Activated T-helper 17 cell treated with anti-CD3 and anti-CD28 coated beads, Interleukin-2, amount 50 U/mL, for 72 hours (primary cell): Measurements from ENCODE around the gene B4GALNT1. TPM values are rescaled to one million over a fixed set of nuclear protein-coding genes. Genes with fewer than 3 reads are reported as not detected.

Experiments used
- ATAC-seq: fragments of 150-1000 bp; cut with Tn5 transposase; replicated peaks from 2 replicates; pipeline ENCODE4 v1.10.0; 2021; ENCODE audit warnings: mild to moderate bottlenecking, moderate library complexity
- H3K27ac Mint-ChIP-seq: one replicate; pipeline ENCODE4 v1.8.0; 2022; ENCODE audit warnings: mixed read lengths
- H3K27me3 Mint-ChIP-seq: one replicate; pipeline ENCODE4 v1.8.0; 2022; ENCODE audit warnings: mixed read lengths
- H3K36me3 Mint-ChIP-seq: one replicate; pipeline ENCODE4 v1.8.0; 2022; ENCODE audit warnings: low read depth, mild to moderate bottlenecking, mixed read lengths
- H3K4me1 Mint-ChIP-seq: one replicate; pipeline ENCODE4 v1.8.0; 2022; ENCODE audit warnings: mixed read lengths
- H3K4me3 Mint-ChIP-seq: one replicate; pipeline ENCODE4 v1.8.0; 2022; ENCODE audit warnings: mild to moderate bottlenecking, mixed read lengths
- H3K9me3 Mint-ChIP-seq: one replicate; pipeline ENCODE4 v1.8.0; 2022; ENCODE audit warnings: mixed read lengths
- total RNA-seq, 2 donors: library from RNA; stranded (reverse); gene quantifications; one replicate each; pipeline ENCODE4 v1.2.3, GENCODE V29; 2022

B4GALNT1 gene
- total RNA-seq, 2 donors from 2014 or later, result 1.5 to 3.7 TPM

DNA sequence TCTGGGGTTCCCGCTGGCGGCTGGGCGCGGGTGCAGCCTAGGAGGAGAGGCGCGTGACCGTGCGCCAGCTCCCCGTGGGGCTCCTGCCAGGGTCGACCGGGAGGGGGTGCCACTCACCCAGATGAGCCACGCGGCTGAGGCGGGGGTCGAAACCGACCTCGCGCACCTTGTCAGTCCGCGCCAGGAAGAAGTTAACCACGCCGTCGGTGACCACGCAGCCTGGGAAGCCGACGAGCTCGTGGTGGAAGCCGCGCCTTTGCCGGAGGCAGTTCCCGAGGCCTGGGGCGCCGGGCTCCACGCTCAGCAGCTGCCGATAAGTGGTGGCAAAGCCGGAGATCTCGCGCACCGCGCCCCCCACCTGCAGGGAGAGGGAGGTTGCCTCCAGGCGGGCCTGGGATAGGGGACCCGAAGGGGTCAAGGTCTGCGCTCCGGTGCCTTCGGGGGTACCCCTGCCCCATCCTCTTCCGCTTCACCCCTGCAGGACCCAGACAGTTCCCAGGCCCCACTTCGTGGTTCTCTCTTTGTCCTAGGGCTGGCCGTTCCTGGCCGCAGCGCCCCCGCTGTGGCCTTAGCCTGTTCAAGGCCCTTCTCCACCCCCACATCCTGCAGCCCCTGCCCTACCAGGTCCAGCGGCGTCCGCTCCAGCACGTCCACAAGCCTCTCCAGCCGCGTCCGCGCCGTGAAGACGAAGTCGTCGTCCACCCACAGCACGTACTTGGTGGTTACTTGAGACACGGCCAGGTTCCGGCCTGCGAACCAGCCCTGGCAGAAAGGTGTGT, 5.3 kb downstream of the B4GALNT1 start:
- Mint-ChIP-seq H3K27me3 (peaks cover 71% of the 10 kb centered on the region), H3K4me1 (no peaks in the 10 kb centered on the region), H3K36me3 (no peaks in the 10 kb centered on the region), H3K27ac (no peak overlapping the region), H3K4me3 (no peak overlapping the region), H3K9me3 (no peaks in the 10 kb centered on the region)
- ATAC-seq, result peak; percentile 35

DNA sequence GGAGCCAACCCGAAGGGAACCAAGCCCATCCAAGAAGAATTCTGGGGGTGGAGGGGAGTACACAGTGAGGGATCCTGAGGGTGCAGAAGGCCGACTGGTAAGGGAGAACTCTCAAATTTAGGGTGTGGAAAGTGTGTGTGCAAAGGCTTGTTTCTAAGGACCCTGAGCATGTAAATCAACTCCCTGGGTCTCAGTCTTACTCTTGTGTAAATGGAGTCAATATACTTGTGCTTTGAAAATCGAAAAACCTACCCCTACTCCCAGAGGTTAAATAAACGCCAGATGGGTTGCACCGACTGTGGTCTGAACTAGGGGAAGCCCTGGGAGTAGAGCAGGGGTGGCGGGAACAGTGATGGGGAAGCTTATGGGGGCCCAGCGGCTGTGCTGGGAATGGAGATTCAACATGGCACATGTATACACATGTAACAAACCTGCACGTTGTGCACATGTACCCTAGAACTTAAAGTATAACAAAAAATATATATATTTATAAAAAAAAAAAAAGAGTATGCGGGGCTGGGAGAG, 6.0 kb downstream of the B4GALNT1 start:
- Mint-ChIP-seq H3K36me3 (peaks cover 4% of the 10 kb centered on the region), H3K9me3 (no peaks in the 10 kb centered on the region), H3K27me3 (peaks cover 74% of the 10 kb centered on the region), H3K4me3 (peak overlapping the region; percentile 20), H3K4me1 (peaks cover 3% of the 10 kb centered on the region), H3K27ac (no peak overlapping the region)
- ATAC-seq, result no peak

DNA sequence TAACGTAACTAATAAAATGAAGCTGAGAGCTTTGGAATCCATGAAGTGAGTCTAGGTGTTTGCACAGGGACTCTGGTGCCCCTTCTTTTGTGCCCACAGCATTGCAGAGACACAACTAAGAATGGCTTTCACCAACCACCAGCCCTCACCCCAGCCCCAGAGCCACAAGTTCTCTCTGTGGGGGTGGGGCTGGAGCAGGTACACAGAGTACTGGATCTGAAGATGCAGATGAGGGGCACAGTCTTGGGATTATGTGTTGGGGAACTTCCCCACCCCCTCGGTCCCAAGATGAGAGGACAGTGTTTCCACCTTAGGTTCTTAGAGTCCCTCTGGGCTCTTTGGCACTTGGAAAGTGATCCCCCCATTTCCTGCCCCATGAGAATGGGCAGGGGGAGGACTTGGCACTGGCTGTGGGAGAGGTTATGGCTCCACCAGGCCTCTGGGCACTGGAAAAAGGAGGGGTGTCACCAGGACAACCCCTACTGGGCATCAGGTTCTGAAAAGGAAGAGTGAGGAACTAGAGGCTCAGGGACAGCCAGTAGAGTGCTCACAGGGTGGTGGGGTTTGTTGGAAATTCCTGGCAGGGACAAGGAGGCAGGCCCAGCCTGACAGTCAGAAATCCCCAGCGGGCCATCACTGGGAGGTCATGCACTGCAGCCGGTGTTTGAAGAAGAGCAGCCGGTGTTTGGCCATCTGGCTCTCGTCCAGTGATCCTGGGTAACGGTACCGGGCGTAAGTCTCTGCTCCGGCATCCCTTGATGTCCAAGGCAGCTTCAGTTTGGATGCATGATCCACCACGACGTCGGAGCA, 6.7 kb downstream of the B4GALNT1 start:
- H3K27me3 Mint-ChIP-seq, result peaks cover 72% of the 10 kb centered on the region
- peaks cover 7% of the 10 kb centered on the region for H3K4me1 Mint-ChIP-seq
- H3K27ac Mint-ChIP-seq, result no peak overlapping the region

DNA sequence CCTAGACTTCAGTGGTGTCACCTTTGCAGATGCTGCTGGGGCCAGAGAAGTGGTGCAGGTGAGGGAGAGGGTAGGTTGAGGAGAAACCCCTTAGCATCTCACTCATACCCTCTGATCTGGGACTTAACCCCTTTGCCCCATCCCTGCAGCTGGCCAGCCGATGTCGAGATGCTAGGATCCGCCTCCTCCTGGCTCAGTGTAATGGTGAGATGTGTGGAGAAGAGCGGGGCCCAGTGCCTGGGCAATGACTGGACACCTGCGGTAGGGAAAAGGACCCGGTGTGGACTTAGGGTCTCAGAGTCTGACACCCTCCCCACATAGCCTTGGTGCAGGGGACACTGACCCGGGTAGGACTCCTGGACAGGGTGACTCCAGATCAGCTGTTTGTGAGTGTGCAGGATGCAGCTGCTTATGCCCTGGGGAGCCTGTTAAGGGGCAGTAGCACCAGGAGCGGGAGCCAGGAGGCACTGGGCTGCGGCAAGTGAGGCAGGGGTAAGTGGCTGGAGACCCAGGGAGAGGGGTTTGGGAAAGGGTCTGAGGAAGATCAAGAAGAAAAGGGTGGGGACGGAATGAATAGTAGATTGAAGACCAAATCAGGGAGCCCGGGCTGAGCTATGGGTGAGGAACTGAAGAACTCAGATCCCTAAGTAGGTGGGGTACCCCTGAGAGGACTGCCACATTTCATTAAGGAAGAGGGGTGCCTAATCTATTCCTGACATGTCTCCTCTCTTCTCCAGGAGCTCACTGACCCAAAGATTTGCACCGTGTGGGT, 7.6 kb downstream of the B4GALNT1 start:
- Mint-ChIP-seq H3K9me3 (no peaks in the 10 kb centered on the region), H3K4me3 (no peak overlapping the region), H3K4me1 (peaks cover 11% of the 10 kb centered on the region), H3K36me3 (peaks cover 6% of the 10 kb centered on the region), H3K27ac (no peak overlapping the region), H3K27me3 (peaks cover 72% of the 10 kb centered on the region)
- ATAC-seq, result no peak

More for the DNA sequence above, 6.7 kb downstream of the B4GALNT1 start:
- peak overlapping the region; percentile 20 for H3K4me3 Mint-ChIP-seq
- H3K36me3 Mint-ChIP-seq, result peaks cover 6% of the 10 kb centered on the region
- no peak for ATAC-seq
- H3K9me3 Mint-ChIP-seq, result no peaks in the 10 kb centered on the region

DNA sequence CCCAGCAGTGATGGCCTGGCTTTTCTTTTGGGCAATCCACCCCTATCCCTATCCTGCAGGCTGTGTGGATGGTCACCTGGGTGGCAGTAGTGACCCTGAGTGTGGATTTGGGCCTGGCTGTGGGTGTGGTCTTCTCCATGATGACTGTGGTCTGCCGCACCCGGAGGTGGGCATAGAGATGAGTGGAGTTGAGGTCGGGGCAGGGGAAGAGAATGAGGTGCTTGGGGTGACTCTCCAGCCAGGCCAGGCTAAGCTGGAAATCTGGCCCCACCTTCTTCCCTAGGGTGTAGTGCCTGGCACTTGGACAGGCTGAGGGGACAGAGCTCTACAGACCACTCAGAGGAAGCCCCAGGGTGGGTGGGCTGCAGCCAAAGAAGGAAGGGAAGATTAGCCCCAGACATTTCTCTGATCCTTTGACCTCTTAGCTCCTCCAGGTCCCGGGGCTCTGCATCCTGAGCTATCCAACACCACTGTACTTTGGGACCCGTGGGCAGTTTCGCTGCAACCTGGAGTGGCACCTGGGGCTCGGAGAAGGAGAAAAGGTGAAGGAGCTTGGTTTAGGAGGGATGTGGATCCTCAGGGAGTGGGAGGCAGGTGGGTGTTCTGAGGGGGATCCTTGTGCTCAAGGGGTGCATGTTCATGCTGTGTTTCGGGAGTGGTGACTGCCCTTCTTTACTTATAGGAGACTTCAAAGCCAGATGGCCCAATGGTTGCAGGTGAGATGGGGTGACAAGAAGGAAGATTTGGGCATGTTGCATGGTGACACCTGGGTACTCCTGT, 8.4 kb downstream of the B4GALNT1 start:
- Mint-ChIP-seq H3K27ac (no peak overlapping the region), H3K9me3 (no peaks in the 10 kb centered on the region)

DNA sequence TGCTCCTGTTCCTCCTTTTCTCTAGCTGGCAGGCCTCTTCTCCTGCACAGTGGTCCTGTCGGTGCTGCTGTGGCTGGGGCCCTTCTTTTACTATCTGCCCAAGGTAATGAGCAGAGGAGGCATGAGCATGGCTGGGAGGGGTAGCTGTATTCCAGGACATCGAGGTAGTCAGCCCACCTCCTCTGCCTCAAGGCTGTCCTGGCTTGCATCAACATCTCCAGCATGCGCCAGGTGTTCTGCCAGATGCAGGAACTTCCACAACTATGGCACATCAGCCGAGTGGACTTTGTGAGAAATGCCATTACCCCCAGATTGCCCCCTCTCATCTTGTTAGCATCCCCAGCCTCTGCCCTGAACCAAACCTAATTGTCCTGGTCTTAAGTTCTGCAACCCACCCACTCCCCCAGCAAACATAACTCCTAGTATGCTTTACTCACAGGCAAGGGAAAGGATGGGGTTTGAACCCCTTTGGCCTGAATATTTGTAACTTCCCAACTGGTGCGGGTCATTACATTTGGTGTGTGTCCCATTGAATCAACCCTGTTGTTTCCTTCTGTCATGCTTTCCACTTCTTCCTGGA, 9.1 kb downstream of the B4GALNT1 start:
- Mint-ChIP-seq H3K9me3 (no peaks in the 10 kb centered on the region), H3K27ac (no peak overlapping the region), H3K4me1 (peaks cover 11% of the 10 kb centered on the region), H3K27me3 (peaks cover 79% of the 10 kb centered on the region), H3K4me3 (no peak overlapping the region), H3K36me3 (peaks cover 6% of the 10 kb centered on the region)
- no peak for ATAC-seq

More for the DNA sequence above, 8.4 kb downstream of the B4GALNT1 start:
- Mint-ChIP-seq H3K36me3 (peaks cover 6% of the 10 kb centered on the region), H3K27me3 (peaks cover 74% of the 10 kb centered on the region), H3K4me3 (no peak overlapping the region), H3K4me1 (peaks cover 11% of the 10 kb centered on the region)
- ATAC-seq, result no peak

DNA sequence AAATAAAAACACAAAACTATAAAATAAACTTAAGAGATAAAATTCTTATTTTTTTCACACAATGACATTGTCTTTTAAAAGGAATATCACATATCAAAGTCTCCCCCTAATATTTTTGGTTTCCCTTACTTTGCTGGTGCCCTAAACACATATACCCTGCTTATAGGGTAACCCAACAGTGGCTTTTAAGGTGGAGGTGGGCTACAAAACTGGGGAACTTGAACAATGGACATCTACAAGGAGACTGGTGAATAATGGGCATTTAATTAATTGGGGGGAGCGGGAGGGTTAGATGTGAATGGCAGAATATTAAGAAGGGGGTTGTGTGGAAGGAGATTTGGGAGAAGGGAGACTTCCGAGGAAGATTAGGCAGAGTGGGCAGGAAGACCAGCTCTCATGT, 9.6 kb downstream of the B4GALNT1 start:
- peaks cover 77% of the 10 kb centered on the region for H3K27me3 Mint-ChIP-seq
- no peak overlapping the region for H3K4me3 Mint-ChIP-seq
- no peaks in the 10 kb centered on the region for H3K9me3 Mint-ChIP-seq
- H3K36me3 Mint-ChIP-seq, result peaks cover 6% of the 10 kb centered on the region
- H3K4me1 Mint-ChIP-seq, result peaks cover 11% of the 10 kb centered on the region
- ATAC-seq, result no peak
- H3K27ac Mint-ChIP-seq, result no peak overlapping the region

DNA sequence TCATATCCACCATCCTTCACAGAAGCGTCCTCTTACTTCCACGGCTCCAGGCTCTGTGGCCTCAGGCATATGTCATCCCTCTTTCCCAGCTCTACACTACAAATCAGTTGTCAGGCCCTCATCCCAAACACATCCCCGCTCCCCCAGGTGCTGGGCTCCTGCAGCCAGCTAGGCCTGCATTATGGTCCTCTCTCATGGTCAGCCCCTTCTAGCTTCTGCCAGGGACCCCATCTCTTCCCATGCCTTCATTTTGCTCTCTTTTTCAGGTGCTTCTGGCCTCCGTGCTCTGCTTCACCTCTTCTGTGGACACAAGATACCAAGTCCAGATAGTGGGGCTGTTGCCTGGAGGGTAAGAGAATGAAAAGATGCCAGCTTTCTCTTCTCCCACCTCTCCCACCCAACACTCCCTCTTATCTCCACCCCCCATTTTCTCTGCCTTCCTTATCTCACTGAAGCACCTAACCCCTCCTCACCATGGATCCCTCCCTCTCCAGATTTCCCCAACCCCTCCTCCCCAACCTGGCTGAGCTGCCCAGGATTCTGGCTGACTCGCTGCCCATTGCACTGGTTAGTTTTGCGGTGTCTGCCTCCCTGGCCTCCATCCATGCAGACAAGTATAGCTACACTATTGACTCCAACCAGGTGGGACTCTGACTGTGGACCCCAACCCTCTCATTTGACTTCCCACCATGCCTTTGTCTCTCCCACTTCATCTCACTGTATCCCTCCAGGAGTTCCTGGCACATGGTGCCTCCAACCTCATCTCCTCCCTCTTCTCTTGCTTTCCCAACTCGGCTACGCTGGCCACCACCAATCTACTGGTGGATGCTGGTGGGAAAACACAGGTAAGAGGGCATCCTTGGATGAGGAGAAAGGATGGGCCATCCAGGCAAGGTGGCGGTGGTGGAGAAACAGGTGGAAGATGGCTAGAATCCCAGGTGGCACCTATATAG, 10.4 kb downstream of the B4GALNT1 start:
- Mint-ChIP-seq H3K4me1 (peaks cover 11% of the 10 kb centered on the region), H3K4me3 (peak overlapping the region; percentile 51), H3K9me3 (no peaks in the 10 kb centered on the region), H3K27ac (no peak overlapping the region), H3K27me3 (peaks cover 79% of the 10 kb centered on the region), H3K36me3 (peaks cover 6% of the 10 kb centered on the region)
- no peak for ATAC-seq

DNA sequence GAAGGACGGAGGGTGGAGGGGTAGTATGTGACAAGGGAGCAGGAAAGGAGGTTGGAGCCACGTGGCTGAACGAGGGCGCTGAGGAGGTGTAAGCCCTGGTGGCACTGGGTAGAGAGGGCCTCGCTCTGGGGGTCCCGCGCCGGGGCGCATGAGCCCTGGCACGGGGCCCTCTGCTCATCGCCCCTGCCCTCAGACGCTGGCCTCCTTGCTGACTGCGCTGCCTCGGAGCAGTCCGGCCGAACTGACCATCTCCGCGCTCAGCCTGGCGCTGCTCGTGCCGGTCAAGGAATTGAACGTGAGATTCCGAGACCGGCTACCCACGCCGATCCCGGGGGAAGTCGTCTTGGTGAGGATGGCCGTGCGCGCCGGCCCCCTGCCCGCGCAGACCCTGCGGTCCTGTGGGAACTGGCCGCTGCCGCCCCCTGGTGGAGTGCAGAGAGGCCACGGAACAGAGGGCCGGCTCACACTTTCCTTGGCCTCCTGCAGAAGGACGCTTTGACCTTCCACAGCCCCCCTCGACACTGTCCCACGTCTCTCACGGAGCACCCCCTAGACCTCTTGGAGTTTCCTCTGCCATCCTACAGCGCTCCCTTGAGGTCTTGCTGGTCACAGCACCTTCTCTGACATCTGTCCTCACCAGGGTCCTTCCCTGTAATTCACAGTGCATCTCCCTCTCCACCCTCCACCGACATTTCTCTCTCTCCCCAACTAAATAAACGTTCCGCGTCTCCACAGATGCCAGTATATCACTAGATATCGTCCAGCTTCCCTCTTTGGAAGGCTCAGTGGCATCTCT, 11.3 kb downstream of the B4GALNT1 start:
- Mint-ChIP-seq H3K4me3 (peak overlapping the region; percentile 51), H3K4me1 (peaks cover 11% of the 10 kb centered on the region), H3K27me3 (peaks cover 81% of the 10 kb centered on the region), H3K36me3 (peaks cover 6% of the 10 kb centered on the region), H3K9me3 (no peaks in the 10 kb centered on the region), H3K27ac (no peak overlapping the region)
- peak; percentile 81 for ATAC-seq

DNA sequence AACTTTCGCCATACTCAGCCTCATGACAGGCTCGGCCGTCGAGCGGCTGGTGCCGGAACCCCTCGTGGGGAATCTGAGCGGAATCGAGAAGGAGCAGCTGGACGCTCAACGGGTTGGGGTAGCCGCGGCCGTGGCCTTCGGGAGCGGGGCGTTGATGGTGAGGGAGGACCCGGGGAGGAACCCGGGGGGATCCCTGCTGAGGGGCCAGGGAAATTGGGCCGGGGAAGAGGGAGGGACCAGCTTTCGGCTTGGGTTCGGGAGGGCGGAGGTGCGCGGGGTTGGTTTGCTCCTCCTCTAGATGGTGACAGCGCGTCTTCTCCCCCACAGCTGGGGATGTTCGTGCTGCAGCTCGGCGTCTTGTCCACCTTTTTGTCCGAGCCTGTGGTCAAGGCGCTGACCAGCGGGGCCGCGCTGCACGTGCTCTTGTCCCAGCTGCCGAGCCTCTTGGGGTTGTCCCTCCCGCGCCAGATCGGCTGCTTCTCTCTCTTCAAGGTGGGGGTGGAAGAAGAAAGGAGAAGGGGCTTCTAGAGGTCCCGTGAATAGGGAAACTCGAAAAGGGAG, 12.0 kb downstream of the B4GALNT1 start:
- Mint-ChIP-seq H3K9me3 (no peaks in the 10 kb centered on the region), H3K27me3 (peaks cover 77% of the 10 kb centered on the region), H3K27ac (no peak overlapping the region), H3K4me1 (peaks cover 11% of the 10 kb centered on the region), H3K36me3 (peaks cover 6% of the 10 kb centered on the region), H3K4me3 (peak overlapping the region; percentile 51)
- no peak for ATAC-seq

DNA sequence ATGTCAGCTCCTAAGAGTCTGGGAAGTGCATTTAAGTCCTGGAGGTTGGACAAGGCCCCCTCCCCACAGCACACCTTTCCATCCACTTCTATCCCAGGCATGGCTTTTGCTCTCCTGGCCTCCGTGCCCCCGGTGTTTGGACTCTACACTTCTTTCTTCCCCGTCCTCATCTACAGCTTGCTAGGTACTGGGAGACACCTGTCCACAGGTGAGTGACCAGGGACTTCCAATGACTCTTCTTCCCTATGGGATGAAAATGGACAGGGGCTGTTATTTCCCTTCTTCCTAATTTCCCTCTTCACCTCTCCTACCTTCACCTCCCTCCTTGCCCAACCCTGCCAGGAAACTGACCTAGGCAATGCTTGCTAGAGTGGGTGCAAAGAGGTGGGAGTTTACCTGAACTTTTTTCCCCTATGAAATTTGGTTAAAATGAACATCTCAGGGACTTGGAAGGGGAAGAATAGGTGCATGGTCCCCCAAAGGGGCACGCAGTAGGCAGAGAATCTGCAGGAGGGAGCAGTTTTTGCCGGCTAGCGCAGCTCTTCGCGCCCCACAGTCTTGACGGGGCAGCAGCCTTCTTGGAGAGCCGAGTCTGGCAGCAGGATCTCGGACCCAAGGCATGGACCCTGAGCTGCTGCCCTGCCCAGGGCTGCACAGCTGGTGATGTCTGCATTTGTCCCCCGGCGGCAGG, 12.6 kb downstream of the B4GALNT1 start:
- Mint-ChIP-seq H3K36me3 (peaks cover 6% of the 10 kb centered on the region), H3K4me1 (peaks cover 11% of the 10 kb centered on the region), H3K9me3 (no peaks in the 10 kb centered on the region), H3K27me3 (peaks cover 73% of the 10 kb centered on the region), H3K4me3 (peak overlapping the region; percentile 51), H3K27ac (no peak overlapping the region)
- ATAC-seq, result no peak
